ENCODE measurements around the gene REST.
"Not testable (repeated sequence)": the region's sequence is repeated elsewhere in the genome, so short reads cannot be mapped to it uniquely, and the experiment has no call there.

The REST gene

DNA sequence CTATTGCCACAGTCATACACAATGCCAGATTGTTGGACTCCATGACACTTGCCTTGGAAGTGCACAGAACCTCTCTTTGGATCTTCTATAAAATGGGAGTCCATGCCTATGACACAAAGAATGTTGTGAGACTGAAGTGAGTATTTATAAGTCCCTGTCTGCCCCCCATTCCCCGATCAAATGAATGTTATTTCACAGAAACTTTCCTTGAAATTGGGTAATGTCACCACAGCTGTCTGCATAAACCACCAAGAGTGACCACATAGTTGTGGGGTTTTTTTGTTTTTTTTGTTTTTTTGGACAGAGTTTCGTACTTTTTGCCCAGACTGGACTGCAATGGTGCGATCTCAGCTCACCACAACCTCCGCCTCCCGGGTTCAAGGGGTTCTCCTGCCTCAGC lies 27.1 kb upstream of the REST start:
- FAIRE-seq (no peak), DNase-seq (ENCODE audit: insufficient read length) (no peak)
- no peak for TF ChIP-seq POLR2AphosphoS5 (IDR thresholded peaks at IDR 0.05; ENCODE audit: low read depth, low read length)
- TF ChIP-seq POLR2A (IDR thresholded peaks at IDR 0.05; ENCODE audit: low read depth, low read length) = no peak
- no peak for TF ChIP-seq TAF1 (IDR thresholded peaks at IDR 0.05; ENCODE audit: borderline replicate concordance, low read depth, low read length)

DNA sequence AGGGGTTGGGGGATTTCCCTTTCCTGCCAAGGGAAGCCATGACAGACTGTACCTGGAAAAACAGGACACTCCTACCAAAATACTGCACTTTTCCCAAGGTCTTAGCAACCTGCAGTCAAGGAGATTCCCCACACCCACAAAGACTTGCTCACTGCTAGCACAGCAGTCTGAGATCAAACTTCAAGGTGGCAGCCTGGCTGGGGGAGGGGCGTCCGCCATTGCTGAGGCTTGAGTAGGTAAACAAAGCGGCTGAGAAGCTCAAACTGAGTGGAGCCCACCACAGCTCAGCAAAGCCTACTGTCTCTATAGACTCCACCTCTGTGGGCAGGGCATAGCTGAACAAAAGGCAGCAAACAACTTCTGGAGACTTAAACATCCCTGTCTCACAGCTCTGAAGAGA lies 23.2 kb upstream of the REST start:
- DNase-seq (ENCODE audit: insufficient read length) = not testable (repeated sequence)

DNA sequence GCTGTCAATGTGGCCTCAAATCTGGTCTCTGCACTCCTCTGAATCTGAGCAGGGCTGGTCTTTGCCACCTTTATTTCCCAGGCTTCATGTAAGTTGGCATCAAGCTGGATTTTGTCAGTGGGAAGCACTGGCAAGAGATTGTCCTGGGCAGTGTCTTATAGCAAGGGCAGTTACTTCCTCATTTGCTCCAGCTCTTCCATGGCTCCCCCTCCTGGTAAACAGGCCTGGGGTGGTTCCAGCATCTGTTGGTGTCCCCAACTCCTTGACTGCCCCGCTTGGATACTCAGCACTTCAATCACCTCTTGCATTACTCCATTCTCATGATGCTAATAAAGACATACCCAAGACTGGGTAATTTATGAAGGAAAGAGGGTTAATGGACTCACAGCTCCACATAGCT lies 15.0 kb upstream of the REST start:
- DNase-seq (ENCODE audit: insufficient read length) (no peak), FAIRE-seq (no peak)
- TF ChIP-seq POLR2AphosphoS5 (IDR thresholded peaks at IDR 0.05; ENCODE audit: low read depth, low read length) = no peak
- no peak for TF ChIP-seq POLR2A (IDR thresholded peaks at IDR 0.05; ENCODE audit: low read depth, low read length)
- TF ChIP-seq TAF1 (IDR thresholded peaks at IDR 0.05; ENCODE audit: borderline replicate concordance, low read depth, low read length) = no peak

More for the DNA sequence above, 23.2 kb upstream of the REST start:
- FAIRE-seq = not testable (repeated sequence)

DNA sequence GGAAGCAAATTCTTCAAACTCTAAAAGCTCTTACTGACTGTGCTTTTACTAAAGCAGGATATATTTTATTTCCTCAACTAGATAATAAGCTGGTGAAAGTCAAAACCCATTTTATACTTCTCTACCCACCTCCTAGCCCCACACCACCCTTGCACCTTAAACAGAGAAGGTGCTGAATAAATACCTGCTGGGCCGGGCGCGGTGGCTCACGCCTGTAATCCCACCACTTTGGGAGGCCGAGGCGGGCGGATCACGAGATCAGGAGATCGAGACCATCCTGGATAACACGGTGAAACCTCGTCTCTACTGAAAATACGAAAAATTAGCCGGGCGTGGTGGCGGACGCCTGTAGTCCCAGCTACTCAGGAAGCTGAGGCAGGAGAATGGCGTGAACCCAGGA lies 9.9 kb upstream of the REST start:
- FAIRE-seq; DNase-seq (ENCODE audit: insufficient read length): not testable (repeated sequence)

- not testable (repeated sequence) for FAIRE-seq; DNase-seq (ENCODE audit: insufficient read length)
Observed at GRCh38 chr4:56900186-56900585, 7.5 kb upstream of the REST start.

DNA sequence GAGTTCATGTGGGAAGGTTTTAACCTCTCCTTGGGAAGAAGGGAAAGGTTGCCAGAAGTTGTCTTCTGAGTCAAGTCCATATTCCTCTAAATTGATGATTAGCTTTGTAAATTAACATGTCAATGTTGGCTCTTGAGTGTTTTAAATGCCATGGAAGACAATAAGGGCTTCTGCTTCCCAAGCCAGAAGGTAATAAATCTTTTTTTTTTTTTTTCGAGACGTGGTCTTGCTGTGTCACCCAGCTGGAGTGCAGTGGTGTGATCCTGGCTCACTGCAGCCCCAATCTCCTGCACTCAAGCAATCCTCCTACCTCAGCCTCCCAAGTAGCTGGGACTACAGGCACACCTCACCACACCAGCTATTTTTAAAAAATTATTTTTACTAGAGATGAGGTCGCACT lies 5.0 kb upstream of the REST start:
- DNase-seq (ENCODE audit: insufficient read length) = no peak
- FAIRE-seq = no peak
- TF ChIP-seq POLR2A (IDR thresholded peaks at IDR 0.05; ENCODE audit: low read depth, low read length) = no peak
- TF ChIP-seq POLR2AphosphoS5 (IDR thresholded peaks at IDR 0.05; ENCODE audit: low read depth, low read length) = no peak

- DNase-seq (ENCODE audit: insufficient read length) (no peak), FAIRE-seq (no peak)
- no peak for TF ChIP-seq POLR2A (IDR thresholded peaks at IDR 0.05; ENCODE audit: low read depth, low read length)
Observed at GRCh38 chr4:56905796-56906195, 1.9 kb upstream of the REST start.

DNA sequence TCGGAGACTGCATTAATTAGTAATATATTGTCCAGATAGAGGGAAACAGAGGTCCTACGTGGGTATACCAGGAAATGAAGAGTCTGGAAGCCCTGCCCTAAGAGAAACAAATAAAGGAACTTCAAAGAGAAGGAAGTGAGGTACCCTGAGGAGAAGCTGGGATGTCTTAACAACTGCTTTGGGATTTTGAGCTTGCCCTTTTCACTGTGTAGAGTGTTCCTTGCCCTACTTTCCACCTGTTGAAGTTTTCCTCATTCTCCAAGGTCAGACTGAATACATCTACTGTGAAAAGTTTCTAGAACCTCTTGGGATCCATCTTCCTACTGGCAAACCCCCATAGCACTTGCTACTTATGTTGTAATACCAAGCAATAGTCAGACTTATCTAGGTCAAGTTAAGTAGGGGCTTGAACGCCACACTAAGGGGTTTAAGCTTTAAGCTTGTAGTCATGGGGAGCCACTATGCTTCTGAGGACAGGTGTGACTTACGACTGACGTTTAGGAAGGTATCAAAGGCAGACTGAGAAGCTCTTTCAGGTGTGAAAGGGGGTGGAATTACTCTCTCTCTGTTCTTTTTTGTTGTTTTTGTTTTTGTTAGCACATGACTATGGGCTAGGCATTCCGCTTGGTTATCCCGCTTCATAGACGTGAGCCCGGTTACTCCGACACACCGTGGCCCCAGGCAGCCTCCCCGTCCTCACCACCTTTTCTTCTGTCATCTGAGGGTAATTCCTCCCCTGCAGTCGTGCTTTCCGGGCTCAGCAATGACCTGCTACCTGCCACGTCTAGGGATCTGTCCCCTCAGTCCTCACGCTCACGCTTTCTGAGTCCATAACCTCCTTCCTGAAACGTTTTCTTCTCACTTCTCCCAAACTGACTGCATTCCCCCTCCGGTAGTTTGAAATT lies 959 bp upstream of the REST start:
- FAIRE-seq (no peak), DNase-seq (ENCODE audit: insufficient read length) (no peak)
- TF ChIP-seq POLR2A (IDR thresholded peaks at IDR 0.05; ENCODE audit: low read depth, low read length) (no peak), POLR2AphosphoS5 (IDR thresholded peaks at IDR 0.05; ENCODE audit: low read depth, low read length) (no peak), TAF1 (IDR thresholded peaks at IDR 0.05; ENCODE audit: borderline replicate concordance, low read depth, low read length) (no peak)

- DNase-seq (ENCODE audit: insufficient read length) (peak; percentile 79), FAIRE-seq (peak; percentile 69)
- TF ChIP-seq POLR2AphosphoS5 (IDR thresholded peaks at IDR 0.05; ENCODE audit: low read depth, low read length) (no peak; the same call in 1 of the 2 replicates), TAF1 (IDR thresholded peaks at IDR 0.05; ENCODE audit: borderline replicate concordance, low read depth, low read length) (no peak), POLR2A (IDR thresholded peaks at IDR 0.05; ENCODE audit: low read depth, low read length) (no peak)
Observed at GRCh38 chr4:56908206-56909085, 746 bp downstream of the REST start.

DNA sequence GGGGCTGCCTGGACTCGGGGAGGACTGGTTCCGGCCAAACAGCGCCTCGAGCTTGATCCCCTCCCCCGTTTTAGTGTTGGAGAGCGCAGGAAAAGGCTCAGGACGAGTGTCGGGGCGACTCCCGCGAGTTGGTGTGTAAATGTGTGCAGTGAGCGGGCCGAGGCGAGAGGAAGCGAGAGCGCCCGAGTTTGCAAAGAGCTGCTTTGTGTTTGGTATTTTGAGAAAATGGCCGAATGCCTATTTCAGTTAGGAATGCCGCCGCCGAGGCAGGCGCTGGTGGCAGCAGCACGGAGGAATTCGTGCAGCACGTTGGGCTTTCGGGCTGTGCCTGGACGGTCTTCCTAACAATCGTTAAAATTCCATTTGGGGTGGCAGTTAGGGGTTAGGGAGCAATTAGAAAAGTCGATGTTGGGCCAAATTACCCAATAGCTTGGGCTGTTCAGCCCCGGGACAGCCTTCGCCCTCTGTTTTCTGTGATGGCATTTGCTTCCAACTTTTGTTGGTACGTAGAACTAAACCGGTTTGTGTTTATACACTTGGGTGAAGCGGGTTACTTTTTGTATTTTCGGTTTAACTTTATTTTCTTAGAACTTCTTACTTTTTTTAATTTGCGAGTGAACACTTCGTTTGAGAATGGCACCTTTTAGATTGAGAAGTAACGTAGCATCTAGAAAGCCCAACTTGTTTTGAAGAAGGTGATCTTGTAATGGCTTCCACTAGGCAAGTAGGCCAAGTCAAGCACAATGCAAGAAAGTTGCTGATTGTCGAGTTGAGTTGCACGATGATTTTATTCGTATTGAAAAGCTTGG lies 1.6 kb downstream of the REST start:
- peak; percentile 52 for DNase-seq (ENCODE audit: insufficient read length)

GRCh38 chr4:56910172-56910967 lies 2.7 kb downstream of the REST start:
- FAIRE-seq (no peak), DNase-seq (ENCODE audit: insufficient read length) (no peak)
- TF ChIP-seq POLR2AphosphoS5 (IDR thresholded peaks at IDR 0.05; ENCODE audit: low read depth, low read length) (no peak), POLR2A (IDR thresholded peaks at IDR 0.05; ENCODE audit: low read depth, low read length) (no peak), TAF1 (IDR thresholded peaks at IDR 0.05; ENCODE audit: borderline replicate concordance, low read depth, low read length) (no peak)

More for the DNA sequence above, 1.6 kb downstream of the REST start:
- peak; percentile 24 for FAIRE-seq
- no peak for TF ChIP-seq POLR2AphosphoS5 (IDR thresholded peaks at IDR 0.05; ENCODE audit: low read depth, low read length)
- TF ChIP-seq POLR2A (IDR thresholded peaks at IDR 0.05; ENCODE audit: low read depth, low read length) = no peak; the same call in 1 of the 2 replicates
- TF ChIP-seq TAF1 (IDR thresholded peaks at IDR 0.05; ENCODE audit: borderline replicate concordance, low read depth, low read length) = no peak; the same call in 1 of the 2 replicates
